GM21360 (cell line): ENCODE measurements around the gene SHCBP1L.

ENCODE experiments used
- ATAC-seq: cut with Tn5 transposase; IDR thresholded peaks from one replicate; pipeline ENCODE4 v1.9.1; 2021; ENCODE audit warnings: mild to moderate bottlenecking, moderate library complexity; ENCODE audit not compliant: unreplicated experiment

Gene SHCBP1L

GRCh38 chr1:182897696-182898095 lies 55.3 kb downstream of the SHCBP1L start:
- no peak for ATAC-seq

- no peak for ATAC-seq
Measured at GRCh38 chr1:182890927-182891610, 61.9 kb downstream of the SHCBP1L start.

DNA sequence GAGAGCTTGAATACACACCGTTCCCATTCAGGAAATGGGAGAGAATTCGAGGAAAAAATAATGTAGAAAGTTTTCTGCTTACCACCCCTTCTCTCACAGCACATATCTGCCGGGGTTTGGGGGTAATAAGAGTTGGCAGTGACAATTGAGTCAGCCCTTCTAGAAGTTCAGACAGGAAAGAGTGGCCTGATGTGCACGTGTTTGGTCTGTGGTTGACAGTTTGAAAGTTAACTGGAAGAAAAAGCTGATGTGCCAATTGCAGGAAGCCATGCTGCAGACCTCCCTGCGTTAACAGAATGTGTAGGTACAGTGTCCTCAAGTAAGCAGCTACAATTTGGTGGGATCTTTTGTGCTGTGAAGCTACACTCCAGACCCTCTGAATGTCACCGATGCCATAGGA lies 63.0 kb downstream of the SHCBP1L start:
- no peak for ATAC-seq

DNA sequence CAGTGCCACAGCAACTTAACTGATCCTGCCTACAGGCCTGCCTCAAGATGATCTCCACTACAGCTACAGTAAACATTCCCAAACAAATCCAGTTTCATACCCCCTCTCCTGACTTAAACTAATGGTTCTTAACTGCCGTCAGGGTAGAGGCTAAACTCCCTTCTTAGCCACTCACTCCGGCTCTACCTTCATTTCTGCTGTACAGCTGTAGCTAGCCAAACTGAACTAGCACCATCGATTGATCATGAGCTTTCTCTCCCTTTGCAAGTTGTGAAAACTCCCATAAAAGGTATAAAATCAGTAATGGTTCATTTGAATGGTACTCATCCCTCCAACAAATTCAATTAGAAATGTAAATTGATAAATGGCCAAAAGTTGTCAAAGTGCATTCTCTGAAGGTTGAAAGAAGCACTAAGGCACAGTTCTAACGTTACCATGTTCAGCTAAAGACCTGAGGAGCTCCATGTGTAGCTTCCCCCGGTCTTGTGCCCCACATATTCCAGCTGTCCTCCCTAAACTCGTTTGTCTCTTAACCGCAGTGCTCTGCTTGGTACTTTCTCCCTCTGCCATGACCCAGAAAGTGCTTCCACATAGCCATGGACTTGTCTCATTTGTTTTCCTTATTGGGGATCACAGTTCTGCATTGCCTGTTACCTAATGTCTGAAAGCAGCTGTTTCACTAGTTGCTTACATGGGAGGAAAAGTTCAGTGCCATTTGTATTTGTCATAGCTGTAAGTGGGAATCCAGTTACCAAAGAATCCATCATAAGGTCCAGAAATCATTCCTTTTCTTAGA lies 64.0 kb downstream of the SHCBP1L start:
- ATAC-seq: no peak

DNA sequence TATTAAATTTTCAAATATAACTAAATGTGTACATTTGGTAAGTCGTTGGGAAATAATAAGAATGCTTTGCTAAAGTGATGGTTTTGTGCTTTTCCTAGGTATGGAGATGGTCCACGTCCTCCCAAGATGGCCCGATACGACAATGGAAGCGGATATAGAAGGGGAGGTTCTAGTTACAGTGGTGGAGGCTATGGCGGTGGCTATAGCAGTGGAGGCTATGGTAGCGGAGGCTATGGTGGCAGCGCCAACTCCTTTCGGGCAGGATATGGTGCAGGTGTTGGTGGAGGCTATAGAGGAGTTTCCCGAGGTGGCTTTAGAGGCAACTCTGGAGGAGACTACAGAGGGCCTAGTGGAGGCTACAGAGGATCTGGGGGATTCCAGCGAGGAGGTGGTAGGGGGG lies 66.0 kb downstream of the SHCBP1L start:
- ATAC-seq: no peak

DNA sequence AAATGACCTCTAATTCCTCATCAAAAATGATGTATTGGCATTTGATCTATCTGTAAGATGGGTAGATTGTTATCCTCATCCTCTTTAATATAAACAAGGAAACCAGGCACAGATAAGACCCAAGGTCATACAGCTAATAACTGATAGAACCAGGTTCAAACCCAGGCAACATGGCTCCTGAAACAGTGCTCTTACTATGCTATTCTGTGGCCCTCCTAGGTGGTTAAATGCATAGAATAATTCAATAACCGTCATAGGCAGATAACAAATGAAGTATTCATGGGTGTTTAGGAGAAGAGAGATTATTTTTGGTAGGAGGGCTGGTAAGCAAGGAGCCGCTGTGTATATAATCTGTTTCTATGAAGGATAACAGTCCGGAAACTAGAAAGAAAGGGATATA lies 67.4 kb downstream of the SHCBP1L start:
- ATAC-seq: no peak

DNA sequence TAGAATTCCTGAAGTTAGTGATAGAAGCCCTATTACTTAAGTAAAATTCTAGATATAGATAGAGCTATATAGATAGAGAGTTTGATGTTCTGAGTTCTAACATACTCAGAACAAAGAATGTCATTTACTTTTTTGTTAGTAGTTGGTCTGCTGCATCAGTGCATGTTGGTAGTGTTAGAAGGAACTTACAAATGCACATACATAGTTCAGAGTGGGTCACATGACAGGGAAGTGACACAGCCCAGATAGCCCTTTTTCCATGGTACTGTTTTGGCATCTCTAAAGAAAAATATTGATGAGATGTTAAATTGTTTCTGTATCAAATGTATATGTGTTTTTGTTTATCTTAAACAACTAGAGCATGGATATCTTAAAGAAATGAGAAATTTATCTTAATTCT lies 68.1 kb downstream of the SHCBP1L start:
- no peak for ATAC-seq

GRCh38 chr1:182877842-182878241 lies 75.1 kb downstream of the SHCBP1L start:
- no peak for ATAC-seq

DNA sequence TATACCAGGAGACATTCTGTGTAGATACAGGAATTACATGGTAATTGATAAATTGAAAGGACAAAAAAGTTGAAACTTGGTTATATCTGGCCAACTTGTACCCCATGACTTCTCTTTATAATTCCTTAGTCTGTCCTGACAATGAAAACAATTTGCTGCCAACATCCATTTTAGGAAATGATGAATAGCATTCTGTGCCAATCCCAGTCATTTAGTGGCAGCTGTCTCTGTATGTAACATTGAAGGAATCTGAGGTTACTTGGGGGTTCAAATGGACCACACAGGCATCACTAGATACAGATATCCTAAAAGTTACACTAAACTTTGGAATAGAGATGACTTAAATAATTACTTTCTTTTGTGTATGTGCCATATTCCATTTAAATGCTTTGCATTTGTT lies 75.6 kb downstream of the SHCBP1L start:
- ATAC-seq: no peak

- ATAC-seq: no peak
Measured at GRCh38 chr1:182875889-182876288, 77.1 kb downstream of the SHCBP1L start.

DNA sequence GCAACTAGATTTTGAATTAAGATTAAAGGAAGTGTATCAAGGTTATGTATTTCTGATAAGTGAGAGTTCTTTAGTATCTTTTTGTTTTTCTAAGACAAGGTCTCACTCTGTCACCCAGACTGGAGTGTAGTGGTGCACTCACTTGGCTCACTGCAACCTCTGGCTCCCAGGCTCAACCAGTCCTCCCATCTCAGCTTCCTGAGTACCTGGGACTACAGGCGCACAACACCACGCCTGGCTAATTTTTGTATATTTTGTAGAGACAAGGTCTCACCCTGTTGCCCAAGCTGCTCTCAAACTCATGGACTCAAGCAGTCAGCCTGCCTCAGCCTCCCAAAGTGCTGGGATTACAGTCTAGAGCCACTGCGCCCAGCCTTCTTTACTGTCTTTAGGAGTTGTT lies 80.1 kb downstream of the SHCBP1L start:
- ATAC-seq: no peak

GRCh38 chr1:182869241-182869666 lies 83.7 kb downstream of the SHCBP1L start:
- ATAC-seq: no peak

DNA sequence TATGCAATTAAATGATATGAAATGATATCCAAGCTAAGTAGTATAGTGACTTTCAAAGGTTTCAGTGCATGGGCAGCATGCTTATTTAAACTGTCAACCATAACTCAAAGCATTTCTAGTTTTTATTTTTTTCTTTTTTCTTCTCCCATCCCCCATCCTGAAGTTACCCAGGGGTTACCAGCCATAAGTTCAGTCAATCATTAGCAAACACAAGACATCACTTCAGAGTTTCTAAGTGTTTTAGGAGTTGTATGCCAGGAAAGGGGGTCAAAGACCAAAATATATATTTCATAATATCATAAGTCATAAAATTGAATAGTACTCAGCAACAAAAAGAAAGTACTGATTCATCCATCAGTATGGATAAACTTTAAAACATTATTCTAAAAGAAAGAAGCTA lies 85.1 kb downstream of the SHCBP1L start:
- no peak for ATAC-seq

DNA sequence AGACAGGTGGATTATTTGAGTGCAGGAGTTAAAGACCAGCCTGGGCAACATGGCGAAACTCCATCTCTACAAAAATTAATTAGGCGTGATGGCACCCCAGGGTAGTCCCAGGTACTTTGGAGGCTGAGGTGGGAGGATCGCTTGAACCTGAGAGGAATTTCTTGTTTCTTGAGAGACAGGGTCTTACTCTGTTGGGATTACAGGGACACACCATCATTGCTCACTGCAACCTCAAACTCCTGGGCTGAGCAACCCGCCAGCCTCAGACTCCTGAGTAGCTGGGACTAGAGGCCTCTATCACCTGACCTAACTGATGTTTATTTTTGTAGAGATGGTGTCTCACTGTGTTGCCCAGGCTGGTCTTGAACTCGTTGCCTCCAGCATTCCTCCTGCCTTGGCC lies 89.0 kb downstream of the SHCBP1L start:
- ATAC-seq: no peak

- ATAC-seq: no peak
Measured at GRCh38 chr1:182862827-182863226, 90.1 kb downstream of the SHCBP1L start.

- ATAC-seq: no peak
Measured at GRCh38 chr1:182861994-182862393, 91.0 kb downstream of the SHCBP1L start.

- ATAC-seq: no peak
Measured at GRCh38 chr1:182860658-182861057, 92.3 kb downstream of the SHCBP1L start.

DNA sequence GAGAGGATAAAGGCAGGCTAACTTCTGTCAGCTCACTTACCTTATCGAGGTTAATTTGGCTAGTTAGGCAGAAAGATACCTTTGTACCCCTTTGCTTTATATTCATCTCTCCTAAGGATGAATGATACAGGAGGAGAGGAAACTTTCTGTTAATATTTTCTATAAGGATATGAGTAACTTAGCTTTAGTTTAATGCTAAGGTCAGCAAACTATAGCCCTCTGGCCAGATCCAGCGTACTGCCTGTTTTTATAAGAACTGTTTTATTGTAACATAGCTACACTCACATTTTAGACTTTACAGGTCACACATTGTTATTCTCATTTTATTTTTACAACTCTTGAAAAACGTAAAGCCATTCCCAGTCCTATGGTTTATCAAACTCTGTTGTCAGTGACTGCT lies 95.8 kb downstream of the SHCBP1L start:
- ATAC-seq: no peak

DNA sequence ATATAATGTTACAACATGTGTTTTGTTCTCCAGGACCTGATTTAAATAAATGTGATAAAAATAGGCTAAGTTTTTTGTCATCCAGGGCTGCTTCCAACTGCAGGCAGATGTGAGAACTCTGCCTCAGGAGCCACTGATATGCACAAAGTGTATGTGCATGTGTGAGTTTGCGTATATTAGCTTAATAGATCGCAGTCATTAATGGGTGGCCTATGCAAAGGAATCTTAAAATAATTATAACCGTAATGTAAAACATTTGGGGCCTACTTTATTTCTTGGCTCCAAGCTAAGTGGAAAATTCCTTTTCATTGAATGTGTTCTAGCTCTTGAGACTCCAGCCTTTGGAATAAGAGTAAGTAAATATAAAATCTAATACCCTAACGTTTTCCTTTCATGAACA lies 97.1 kb downstream of the SHCBP1L start:
- ATAC-seq: no peak

DNA sequence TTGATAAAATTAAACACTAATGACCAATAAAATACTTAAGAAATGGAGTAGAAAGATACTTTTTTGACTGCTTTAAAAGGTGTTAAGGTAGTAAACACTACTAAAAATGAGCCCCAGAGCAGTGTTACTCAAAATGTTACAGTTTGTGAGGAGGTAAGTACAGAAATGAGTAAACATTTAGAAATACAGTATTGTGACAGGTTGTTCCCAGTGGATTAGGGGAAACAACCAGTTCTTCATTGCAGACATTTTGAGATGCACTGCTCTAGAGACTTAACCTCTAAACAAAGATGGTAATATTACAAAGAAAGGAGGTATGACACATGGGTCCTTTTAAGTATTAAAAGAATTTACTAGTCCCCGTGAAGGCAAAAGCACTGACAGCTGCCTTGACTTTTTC lies 101.1 kb downstream of the SHCBP1L start:
- ATAC-seq: no peak

DNA sequence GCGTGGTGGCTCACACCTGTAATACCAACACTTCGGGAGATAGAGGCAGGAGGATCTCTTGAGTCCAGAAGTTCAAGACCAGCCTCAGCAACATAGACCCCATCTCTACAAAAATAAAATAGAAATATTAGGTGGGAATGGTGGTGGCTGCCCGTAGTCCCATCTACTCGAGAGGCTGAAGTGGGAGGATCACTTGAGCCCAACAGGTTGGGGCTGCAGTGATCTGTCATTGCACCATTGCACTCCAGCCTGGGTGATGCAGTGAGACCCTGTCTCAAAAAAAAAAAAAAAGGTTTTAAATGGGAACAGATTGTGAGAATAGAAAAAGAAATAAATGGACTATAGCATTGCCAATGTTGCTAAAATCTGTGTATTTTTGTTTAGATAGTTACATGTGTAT lies 102.6 kb downstream of the SHCBP1L start:
- ATAC-seq: no peak
